HG03378 (cell line): ENCODE data around the gene SGIP1.
"Not testable (repeated sequence)": the region's sequence is repeated elsewhere in the genome, so short reads cannot be mapped to it uniquely, and the experiment has no call there.

Source experiments
- ATAC-seq: cut with Tn5 transposase; IDR thresholded peaks from one replicate; pipeline ENCODE4 v1.9.1; 2021; ENCODE audit warnings: mild to moderate bottlenecking, moderate library complexity; ENCODE audit not compliant: unreplicated experiment

Gene SGIP1

DNA sequence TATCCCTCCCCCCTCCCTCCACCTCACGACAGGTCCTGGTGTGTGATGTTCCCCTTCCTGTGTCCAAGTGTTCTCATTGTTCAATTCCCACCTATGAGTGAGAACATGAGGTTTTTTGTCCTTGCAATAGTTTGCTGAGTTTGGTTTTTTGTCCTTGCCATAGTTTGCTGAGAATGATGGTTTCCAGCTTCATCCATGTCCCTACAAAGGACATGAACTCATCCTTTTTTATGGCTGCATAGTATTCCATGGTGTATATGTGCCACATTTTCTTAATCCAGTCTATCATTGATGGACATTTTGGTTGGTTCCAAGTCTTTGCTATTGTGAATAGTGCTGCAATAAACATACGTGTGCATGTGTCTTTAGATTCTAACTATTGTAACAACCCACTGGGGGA lies 261.9 kb downstream of the SGIP1 start:
- ATAC-seq = not testable (repeated sequence)
